Germinal center (tissue), 1 donor: Measurements from ENCODE around the gene UCN2.

Source experiments
- DNase-seq: peaks from one replicate; pipeline ENCODE4 v3.0.0; 2012; ENCODE audit warnings: mixed read lengths, low spot score

UCN2 gene

GRCh38 chr3:48563382-48563918 is at the start of gene UCN2:
Gene UCN2, minus strand, starts transcription at chr3:48563781. Its CDS starts 657 bp downstream, at chr3:48563124.
- DNase-seq = no peak

- no peak for DNase-seq
Measured at GRCh38 chr3:48612309-48612708, 48.7 kb upstream of the UCN2 start.

GRCh38 chr3:48609088-48610005 is 45.8 kb upstream of the UCN2 start, which contains the start of gene UQCRC1:
Gene UQCRC1, minus strand, starts transcription at chr3:48609646. Its CDS starts 26 bp downstream, at chr3:48609620.
- DNase-seq = peak; percentile 95

GRCh38 chr3:48607519-48607918 is 43.9 kb upstream of the UCN2 start:
- no peak for DNase-seq

GRCh38 chr3:48601622-48601994 is 38.0 kb upstream of the UCN2 start:
- no peak for DNase-seq

- no peak for DNase-seq
Measured at GRCh38 chr3:48600711-48601621, 37.4 kb upstream of the UCN2 start.

GRCh38 chr3:48599509-48600285 is 36.1 kb upstream of the UCN2 start:
- DNase-seq = no peak

- no peak for DNase-seq
Measured at GRCh38 chr3:48599077-48599501, 35.5 kb upstream of the UCN2 start.

GRCh38 chr3:48598323-48599076 is 34.9 kb upstream of the UCN2 start:
- no peak for DNase-seq

GRCh38 chr3:48597408-48597800 is 33.8 kb upstream of the UCN2 start:
- no peak for DNase-seq

GRCh38 chr3:48596676-48597407 is 33.3 kb upstream of the UCN2 start:
- DNase-seq = no peak

- no peak for DNase-seq
Measured at GRCh38 chr3:48596157-48596556, 32.6 kb upstream of the UCN2 start.

- no peak for DNase-seq
Measured at GRCh38 chr3:48595526-48596121, 32.0 kb upstream of the UCN2 start.

GRCh38 chr3:48595075-48595525 is 31.5 kb upstream of the UCN2 start, which contains the start of gene COL7A1:
Gene COL7A1, minus strand, starts transcription at chr3:48595329. Its CDS starts 170 bp downstream, at chr3:48595159.
- no peak for DNase-seq

GRCh38 chr3:48594417-48595049 is 31.0 kb upstream of the UCN2 start:
- DNase-seq = no peak

- no peak for DNase-seq
Measured at GRCh38 chr3:48593337-48593736, 29.8 kb upstream of the UCN2 start.

- no peak for DNase-seq
Measured at GRCh38 chr3:48592519-48593087, 29.0 kb upstream of the UCN2 start.

GRCh38 chr3:48591886-48592518 is 28.4 kb upstream of the UCN2 start:
- no peak for DNase-seq
